Measurements from ENCODE around the gene ADAMTS20.
"Not testable (repeated sequence)": the region's sequence is repeated elsewhere in the genome, so short reads cannot be mapped to it uniquely, and the experiment has no call there.

The ADAMTS20 gene

DNA sequence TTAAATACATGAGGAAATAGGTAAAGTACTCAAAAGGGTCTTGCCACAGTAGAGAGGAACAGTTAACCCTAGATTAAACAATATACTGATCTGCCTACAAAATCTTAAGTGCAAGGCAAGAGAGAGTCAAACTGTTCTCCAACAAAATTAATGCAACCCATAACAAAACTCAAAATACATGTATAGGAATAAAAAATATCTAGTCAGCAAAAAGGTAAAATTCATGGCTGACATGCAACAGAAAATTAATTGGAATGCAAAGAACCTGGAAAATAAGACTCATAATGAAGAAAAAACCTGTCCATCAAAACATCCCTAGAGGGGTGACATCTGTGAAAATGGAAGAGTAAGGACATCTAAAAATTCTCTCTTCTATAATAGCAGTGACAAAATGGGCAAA lies 173.6 kb downstream of the ADAMTS20 start:
- TF ChIP-seq, protein P1, sequence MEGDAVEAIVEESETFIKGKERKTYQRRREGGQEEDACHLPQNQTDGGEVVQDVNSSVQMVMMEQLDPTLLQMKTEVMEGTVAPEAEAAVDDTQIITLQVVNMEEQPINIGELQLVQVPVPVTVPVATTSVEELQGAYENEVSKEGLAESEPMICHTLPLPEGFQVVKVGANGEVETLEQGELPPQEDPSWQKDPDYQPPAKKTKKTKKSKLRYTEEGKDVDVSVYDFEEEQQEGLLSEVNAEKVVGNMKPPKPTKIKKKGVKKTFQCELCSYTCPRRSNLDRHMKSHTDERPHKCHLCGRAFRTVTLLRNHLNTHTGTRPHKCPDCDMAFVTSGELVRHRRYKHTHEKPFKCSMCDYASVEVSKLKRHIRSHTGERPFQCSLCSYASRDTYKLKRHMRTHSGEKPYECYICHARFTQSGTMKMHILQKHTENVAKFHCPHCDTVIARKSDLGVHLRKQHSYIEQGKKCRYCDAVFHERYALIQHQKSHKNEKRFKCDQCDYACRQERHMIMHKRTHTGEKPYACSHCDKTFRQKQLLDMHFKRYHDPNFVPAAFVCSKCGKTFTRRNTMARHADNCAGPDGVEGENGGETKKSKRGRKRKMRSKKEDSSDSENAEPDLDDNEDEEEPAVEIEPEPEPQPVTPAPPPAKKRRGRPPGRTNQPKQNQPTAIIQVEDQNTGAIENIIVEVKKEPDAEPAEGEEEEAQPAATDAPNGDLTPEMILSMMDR (IDR thresholded peaks at IDR 0.05; ENCODE audit: insufficient read depth, missing control alignments) = no peak
- FAIRE-seq (no peak), DNase-seq (ENCODE audit: insufficient read length, low spot score) (no peak)

DNA sequence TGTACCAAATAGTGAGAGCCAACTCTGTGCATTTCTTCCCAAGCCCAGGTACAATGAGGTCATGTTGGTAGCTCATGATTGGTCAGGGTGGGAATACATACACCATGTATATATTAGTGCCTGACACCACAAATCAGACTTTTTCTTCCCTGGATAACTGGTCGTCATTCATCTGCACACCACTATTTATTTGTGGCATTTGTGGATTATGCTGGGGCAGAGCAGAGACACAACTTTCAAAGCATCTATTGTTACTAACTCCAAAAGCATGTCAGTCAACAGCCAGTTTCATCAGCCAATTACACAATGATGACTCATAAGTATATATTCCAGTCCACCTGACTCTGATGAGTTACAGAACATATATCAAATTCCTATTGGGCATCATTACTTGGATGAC lies 181.7 kb downstream of the ADAMTS20 start:
- TF ChIP-seq, protein P1 (IDR thresholded peaks at IDR 0.05; ENCODE audit: insufficient read depth, missing control alignments) = no peak
- no peak for FAIRE-seq
- DNase-seq (ENCODE audit: insufficient read length, low spot score) = no peak

DNA sequence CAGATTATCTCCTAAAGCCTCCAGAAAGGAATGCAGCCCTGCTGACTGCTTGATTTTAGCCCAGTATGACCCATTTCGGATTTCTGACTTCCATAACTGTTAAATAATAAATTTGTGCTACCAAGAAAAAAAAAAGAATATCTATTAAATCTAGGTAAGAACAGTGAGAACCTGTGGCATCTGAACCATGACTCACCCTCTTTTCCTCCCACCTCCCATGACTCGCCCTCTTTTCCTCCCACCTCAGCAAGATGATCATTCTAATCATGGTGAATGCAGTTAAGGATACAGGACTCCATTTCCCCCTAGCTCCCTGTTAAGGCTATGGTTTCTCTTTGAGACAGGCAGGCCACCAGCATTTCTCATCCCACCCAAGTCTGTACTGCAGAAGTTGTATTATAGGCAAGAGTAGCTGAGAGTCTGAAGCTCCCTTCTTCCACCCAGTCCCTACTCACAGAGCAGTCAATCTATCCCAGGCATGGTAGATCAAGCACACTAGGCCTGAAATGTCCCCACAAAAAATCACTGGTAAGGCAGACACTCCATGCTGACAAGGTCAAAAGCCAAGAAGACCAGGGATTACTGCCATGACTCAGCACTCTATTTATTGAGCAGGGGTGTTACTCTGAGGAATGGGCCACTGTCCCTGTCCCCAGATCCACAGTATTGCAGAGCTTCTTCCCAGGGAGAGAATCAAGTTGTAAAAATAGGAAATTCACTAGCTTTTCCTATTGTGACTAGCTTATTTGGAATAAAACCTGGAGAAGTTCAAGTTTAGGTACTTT lies 188.9 kb downstream of the ADAMTS20 start:
- no peak for FAIRE-seq

DNA sequence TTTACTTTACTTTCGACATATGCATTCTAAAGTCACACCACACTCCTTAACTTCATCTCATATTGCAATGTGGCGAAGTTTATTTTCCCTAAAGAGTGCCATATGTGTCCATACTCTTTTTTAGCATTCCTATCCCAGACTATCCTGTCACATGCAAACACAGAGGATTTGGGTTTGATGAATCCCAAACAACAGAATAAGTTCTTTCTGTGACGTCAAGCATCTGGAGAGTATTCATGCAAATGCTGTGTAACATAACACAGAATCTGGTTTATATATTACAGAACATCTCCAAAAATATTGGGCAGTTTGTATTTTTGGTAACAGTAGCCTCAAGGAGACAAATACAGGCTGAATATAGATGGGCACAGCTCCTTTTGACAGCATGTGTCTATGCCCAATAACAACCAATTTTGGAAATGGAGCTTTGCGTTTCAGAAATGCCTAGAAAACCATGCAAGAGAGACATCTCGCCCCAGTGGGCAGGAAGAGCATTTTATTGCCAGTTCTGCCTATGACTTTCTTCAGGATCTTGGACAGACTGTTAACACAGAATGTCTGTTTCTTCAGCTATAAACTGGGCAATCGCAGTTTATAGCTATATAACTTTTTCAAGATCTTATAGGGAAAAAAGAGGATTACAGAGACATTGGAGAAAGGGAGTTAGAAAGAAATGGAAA lies 190.8 kb downstream of the ADAMTS20 start:
- TF ChIP-seq, protein P1 (IDR thresholded peaks at IDR 0.05; ENCODE audit: insufficient read depth, missing control alignments) = no peak
- DNase-seq (ENCODE audit: insufficient read length, low spot score) (no peak), FAIRE-seq (no peak)

More for the DNA sequence above, 188.9 kb downstream of the ADAMTS20 start:
- TF ChIP-seq, protein P1 (IDR thresholded peaks at IDR 0.05; ENCODE audit: insufficient read depth, missing control alignments) = no peak
- DNase-seq (ENCODE audit: insufficient read length, low spot score) = no peak

- FAIRE-seq = not testable (repeated sequence)
Observed at GRCh38 chr12:43360001-43360400, 192.0 kb downstream of the ADAMTS20 start.

GRCh38 chr12:43357141-43357540 lies 194.9 kb downstream of the ADAMTS20 start:
- TF ChIP-seq, protein P1 (IDR thresholded peaks at IDR 0.05; ENCODE audit: insufficient read depth, missing control alignments) = no peak
- DNase-seq (ENCODE audit: insufficient read length, low spot score) (no peak), FAIRE-seq (no peak)

More at GRCh38 chr12:43360001-43360400, 192.0 kb downstream of the ADAMTS20 start:
- DNase-seq (ENCODE audit: insufficient read length, low spot score) = not testable (repeated sequence)

GRCh38 chr12:43352001-43352400 lies 200.0 kb downstream of the ADAMTS20 start:
- FAIRE-seq (no peak), DNase-seq (ENCODE audit: insufficient read length, low spot score) (no peak)
- TF ChIP-seq, protein P1 (IDR thresholded peaks at IDR 0.05; ENCODE audit: insufficient read depth, missing control alignments) = no peak

Data from D721Med (cell line).